Kidney epithelial cell (primary cell): ENCODE measurements around the gene NNT. TPM values are rescaled to one million over a fixed set of nuclear protein-coding genes. Genes with fewer than 3 reads are reported as not detected.

Experiments
- DNase-seq: peaks from one replicate; pipeline ENCODE4 v3.0.0-alpha.2; 2010; ENCODE audit warnings: low read depth
- H3K27me3 ChIP-seq: 2 replicates; pipeline ENCODE4 v1.6.0; 2011; ENCODE audit warnings: low read length; ENCODE audit not compliant: control insufficient read depth, insufficient read depth
- H3K36me3 ChIP-seq: 2 replicates; pipeline ENCODE4 v1.5.1; 2011; ENCODE audit warnings: low read length; ENCODE audit not compliant: control insufficient read depth, insufficient read depth
- H3K4me3 ChIP-seq: 2 replicates; pipeline ENCODE4 v1.5.1; 2011; ENCODE audit warnings: low read depth, mild to moderate bottlenecking, control low read depth, low read length
- CTCF ChIP-seq: IDR thresholded peaks from 2 replicates; pipeline ENCODE4 v1.5.1; 2011; ENCODE audit warnings: mild to moderate bottlenecking, moderate library complexity, low read length, control low read depth, inconsistent platforms; ENCODE audit not compliant: insufficient read depth, poor library complexity, severe bottlenecking
- total RNA-seq: library from RNA; depleted of rRNA; stranded (reverse); fragments of >200 nt; gene quantifications from 2 replicates; pipeline ENCODE4 v1.2.3, GENCODE V29; 2015

Gene NNT
- total RNA-seq, 1 donor from 2014 or later: 41.4 TPM

- Histone ChIP-seq H3K27me3 (no peaks in the 10 kb centered on the region), H3K36me3 (no peaks in the 10 kb centered on the region), H3K4me3 (no peak overlapping the region)
- TF ChIP-seq CTCF: no peak
- no peak for DNase-seq
Measured at GRCh38 chr5:43560128-43560527, 42.9 kb upstream of the NNT start.

GRCh38 chr5:43561356-43561755 is 41.6 kb upstream of the NNT start:
- H3K27me3 ChIP-seq: no peaks in the 10 kb centered on the region
- H3K36me3 ChIP-seq: no peaks in the 10 kb centered on the region
- no peak for DNase-seq
- no peak overlapping the region for H3K4me3 ChIP-seq
- TF ChIP-seq CTCF: no peak

DNA sequence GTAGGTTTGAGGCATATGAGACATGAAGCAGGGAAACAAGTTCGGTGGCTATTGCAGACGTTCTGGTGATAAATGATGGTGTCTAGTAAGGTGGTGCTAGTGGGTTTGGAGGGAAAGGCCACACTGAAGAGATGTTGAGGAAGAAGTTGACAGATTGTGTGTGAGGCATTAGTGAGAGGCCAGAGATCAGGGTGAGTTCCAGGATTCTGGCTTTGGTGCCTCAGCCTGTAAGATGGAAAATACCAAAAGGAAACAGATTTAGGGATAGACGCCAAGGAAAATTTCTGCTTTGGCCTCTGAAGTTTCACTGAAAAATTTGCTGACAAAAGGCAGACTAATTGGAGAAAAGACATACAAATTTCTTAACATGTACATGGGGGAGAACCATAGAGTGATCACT is 39.7 kb upstream of the NNT start:
- H3K4me3 ChIP-seq: no peak overlapping the region
- no peak for TF ChIP-seq CTCF
- no peak for DNase-seq
- no peaks in the 10 kb centered on the region for H3K36me3 ChIP-seq
- H3K27me3 ChIP-seq: no peaks in the 10 kb centered on the region

GRCh38 chr5:43564289-43564850 is 38.6 kb upstream of the NNT start:
- no peak for DNase-seq
- H3K4me3 ChIP-seq: no peak overlapping the region
- no peaks in the 10 kb centered on the region for H3K27me3 ChIP-seq
- H3K36me3 ChIP-seq: no peaks in the 10 kb centered on the region
- no peak for TF ChIP-seq CTCF

DNA sequence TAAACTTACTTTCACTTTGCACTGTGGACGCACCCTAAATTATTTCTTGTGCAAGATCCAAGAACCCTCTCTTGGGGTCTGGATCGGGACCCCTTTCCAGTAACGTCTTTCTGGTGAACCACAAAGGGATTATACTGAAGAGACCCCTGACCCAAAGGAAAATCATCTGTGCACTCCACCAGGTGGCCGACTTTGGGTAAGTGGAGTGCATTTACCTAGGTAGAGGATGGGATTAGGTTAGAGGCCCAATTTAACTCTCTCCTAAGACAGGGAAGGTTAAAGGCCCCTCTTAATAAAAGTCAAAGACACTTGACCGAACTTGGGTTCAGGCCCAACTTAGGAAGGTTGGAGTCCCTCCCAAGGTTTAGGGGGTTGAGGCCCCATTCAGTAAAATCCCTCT is 37.9 kb upstream of the NNT start:
- TF ChIP-seq CTCF: no peak
- no peak for DNase-seq
- no peaks in the 10 kb centered on the region for H3K36me3 ChIP-seq

GRCh38 chr5:43567967-43568366 is 35.0 kb upstream of the NNT start:
- Histone ChIP-seq H3K4me3 (no peak overlapping the region), H3K36me3 (no peaks in the 10 kb centered on the region), H3K27me3 (no peaks in the 10 kb centered on the region)
- no peak for TF ChIP-seq CTCF
- no peak for DNase-seq

More for the DNA sequence above, 37.9 kb upstream of the NNT start:
- Histone ChIP-seq H3K4me3 (no peak overlapping the region), H3K27me3 (no peaks in the 10 kb centered on the region)
